Upper lobe of right lung (tissue), 1 donor: Measurements from ENCODE around the gene PCDHGB1. TPM values are rescaled to one million over a fixed set of nuclear protein-coding genes. Genes with fewer than 3 reads are reported as not detected.

Experiments used
- ATAC-seq: fragments of 200-7000 bp; cut with Tn5 transposase; one replicate; pipeline ENCODE4 v1.9.1; 2020; ENCODE audit warnings: mild to moderate bottlenecking, moderate library complexity
- DNase-seq: peaks from one replicate; pipeline ENCODE4 v3.0.0-alpha.2; 2020
- H3K27ac ChIP-seq: fragments of 200-600 bp; one replicate; pipeline ENCODE4 v1.8.0; 2022
- H3K27me3 ChIP-seq: fragments of 200-600 bp; one replicate; pipeline ENCODE4 v1.8.0; 2022; ENCODE audit warnings: mild to moderate bottlenecking
- H3K36me3 ChIP-seq: fragments of 200-600 bp; one replicate; pipeline ENCODE4 v1.8.0; 2022
- H3K4me1 ChIP-seq: fragments of 200-600 bp; one replicate; pipeline ENCODE4 v1.8.0; 2022
- H3K4me3 ChIP-seq: fragments of 200-600 bp; one replicate; pipeline ENCODE4 v1.8.0; 2022; ENCODE audit warnings: mild to moderate bottlenecking
- H3K9me3 ChIP-seq: fragments of 200-600 bp; one replicate; pipeline ENCODE4 v1.8.0; 2022
- intact Hi-C: fragments of 100-400 bp; cut with DNase I; formaldehyde crosslinking; loops from one replicate; pipeline ENCODE4 v1.11.0; 2022
- total RNA-seq: library from RNA; stranded (reverse); fragmentation: NEBNext Ultra II Directional; extraction: Animal tissue kit (Norgen Biotek cat#: 25700); gene quantifications from one replicate; pipeline ENCODE4 v1.2.1, GENCODE V29; 2021
- TF ChIP-seq, protein P1 (sequence below): fragments of 200-600 bp; IDR thresholded peaks from one replicate; pipeline ENCODE4 v1.8.0; 2022; ENCODE audit warnings: antibody characterized with exemption
- donor health status: DM: no; HTN: yes; CAD: no; lungs with severe emphysema.

PCDHGB1 gene
- total RNA-seq, 1 donor from 2014 or later: 2.0 TPM

DNA sequence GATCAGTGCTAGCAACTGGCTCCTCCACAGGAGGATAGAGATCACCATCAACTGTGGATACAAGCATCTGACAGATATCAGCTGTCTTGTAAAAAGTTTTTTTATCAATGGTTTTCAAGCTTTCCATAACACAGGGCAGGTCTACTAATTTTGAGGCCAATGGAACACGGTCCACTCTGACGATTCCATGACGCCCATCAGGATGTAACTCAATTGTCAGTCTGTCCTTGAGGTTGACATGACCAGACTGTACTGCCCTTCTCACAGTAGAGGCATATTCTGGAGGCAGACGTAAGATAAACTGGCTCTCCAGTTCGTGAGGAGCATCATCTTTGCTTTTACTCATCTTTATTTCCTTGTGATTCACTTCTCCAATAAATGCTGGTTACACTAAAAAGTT lies 30.2 kb upstream of the PCDHGB1 start:
- peak overlapping the region; percentile 79 for H3K4me3 ChIP-seq
- TF ChIP-seq, protein P1, sequence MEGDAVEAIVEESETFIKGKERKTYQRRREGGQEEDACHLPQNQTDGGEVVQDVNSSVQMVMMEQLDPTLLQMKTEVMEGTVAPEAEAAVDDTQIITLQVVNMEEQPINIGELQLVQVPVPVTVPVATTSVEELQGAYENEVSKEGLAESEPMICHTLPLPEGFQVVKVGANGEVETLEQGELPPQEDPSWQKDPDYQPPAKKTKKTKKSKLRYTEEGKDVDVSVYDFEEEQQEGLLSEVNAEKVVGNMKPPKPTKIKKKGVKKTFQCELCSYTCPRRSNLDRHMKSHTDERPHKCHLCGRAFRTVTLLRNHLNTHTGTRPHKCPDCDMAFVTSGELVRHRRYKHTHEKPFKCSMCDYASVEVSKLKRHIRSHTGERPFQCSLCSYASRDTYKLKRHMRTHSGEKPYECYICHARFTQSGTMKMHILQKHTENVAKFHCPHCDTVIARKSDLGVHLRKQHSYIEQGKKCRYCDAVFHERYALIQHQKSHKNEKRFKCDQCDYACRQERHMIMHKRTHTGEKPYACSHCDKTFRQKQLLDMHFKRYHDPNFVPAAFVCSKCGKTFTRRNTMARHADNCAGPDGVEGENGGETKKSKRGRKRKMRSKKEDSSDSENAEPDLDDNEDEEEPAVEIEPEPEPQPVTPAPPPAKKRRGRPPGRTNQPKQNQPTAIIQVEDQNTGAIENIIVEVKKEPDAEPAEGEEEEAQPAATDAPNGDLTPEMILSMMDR: no peak
- H3K9me3 ChIP-seq: peaks cover 56% of the 10 kb centered on the region
- DNase-seq (no peak), ATAC-seq (no peak)
- H3K27ac ChIP-seq: no peak overlapping the region
- intact Hi-C loops: no loop called here
- no peaks in the 10 kb centered on the region for H3K36me3 ChIP-seq
- no peaks in the 10 kb centered on the region for H3K4me1 ChIP-seq
- no peaks in the 10 kb centered on the region for H3K27me3 ChIP-seq

DNA sequence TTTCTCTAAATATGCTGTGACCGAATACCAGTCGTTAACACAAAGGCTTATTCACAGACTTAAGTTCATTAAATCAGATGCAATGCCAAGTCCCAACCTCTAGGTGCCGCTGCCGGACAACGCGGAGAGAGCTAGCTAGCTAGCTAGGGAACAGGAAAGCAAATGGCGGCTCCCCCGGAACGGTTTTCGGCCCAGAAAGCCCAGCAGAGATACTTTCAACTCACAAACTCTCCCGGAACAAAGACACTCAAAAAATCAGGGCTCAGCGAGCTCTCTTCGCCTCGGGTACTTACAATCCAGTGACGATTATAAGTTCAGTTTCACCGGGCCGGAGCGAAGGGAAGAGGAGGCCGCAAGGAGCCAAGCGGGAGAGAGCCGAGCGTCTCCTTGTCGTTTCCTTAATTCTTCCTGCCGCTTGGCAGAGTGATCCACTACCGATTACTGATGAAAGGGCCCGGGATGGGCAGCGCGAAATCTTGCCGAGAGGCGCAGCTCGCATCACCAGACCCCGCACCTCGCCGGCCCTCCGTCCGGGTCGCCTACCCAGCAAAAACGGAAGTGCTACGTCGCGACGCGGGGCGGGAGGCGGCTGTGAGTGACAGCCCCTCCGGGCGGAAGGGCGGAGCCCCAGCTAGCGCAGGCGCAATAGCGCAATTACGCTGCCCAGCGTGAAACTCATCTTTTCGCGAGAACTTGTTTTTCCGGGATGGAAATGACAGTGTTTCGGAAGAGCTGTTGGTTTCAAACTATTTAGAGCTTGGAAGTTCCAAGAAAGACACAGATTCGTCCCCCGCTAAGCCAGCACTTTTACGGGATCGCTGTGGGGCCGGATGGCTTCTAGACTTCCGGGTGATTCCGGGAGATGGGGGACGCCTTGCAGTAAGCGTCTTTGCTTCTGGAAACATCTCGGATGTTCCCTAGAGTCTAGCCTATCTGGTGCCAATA lies 29.4 kb upstream of the PCDHGB1 start, which contains the start of gene TAF7:
TAF7 (minus strand) TSS at position 560 of the 945 bp plus-strand sequence. CDS start 740 bp downstream, outside the sequence.
- Histone ChIP-seq H3K4me1 (no peaks in the 10 kb centered on the region), H3K36me3 (no peaks in the 10 kb centered on the region), H3K27me3 (no peaks in the 10 kb centered on the region), H3K4me3 (peak within 1 kb of the TSS; percentile 79), H3K27ac (peak within 1 kb of the TSS; percentile 96), H3K9me3 (peaks cover 48% of the 10 kb centered on the region)
- ATAC-seq (peak; percentile 99), DNase-seq (peak; percentile 97)
- intact Hi-C loops: no loop called here
- TF ChIP-seq, protein P1: peak; percentile 80

DNA sequence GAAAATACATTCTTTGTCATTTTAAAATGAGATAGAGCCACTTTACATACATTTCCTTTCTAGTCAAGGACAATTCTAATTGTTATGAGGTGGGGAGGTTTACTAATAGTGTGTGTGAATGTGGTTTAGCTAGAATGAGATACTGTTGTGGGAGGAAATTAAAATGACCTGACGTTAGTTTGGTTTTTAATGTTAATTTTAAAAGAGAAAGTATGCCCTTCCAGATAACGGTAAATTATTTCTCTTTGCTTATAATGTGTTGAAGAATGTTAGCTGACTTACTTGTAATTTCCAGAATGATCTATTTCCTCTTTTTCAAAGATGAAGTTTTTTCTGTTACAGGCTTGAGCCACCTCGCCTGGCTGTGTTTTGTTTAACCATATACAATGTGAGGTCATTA lies 27.6 kb upstream of the PCDHGB1 start:
- DNase-seq (no peak), ATAC-seq (no peak)
- Histone ChIP-seq H3K4me1 (no peaks in the 10 kb centered on the region), H3K36me3 (no peaks in the 10 kb centered on the region), H3K4me3 (no peak overlapping the region), H3K9me3 (peaks cover 30% of the 10 kb centered on the region), H3K27me3 (no peaks in the 10 kb centered on the region), H3K27ac (no peak overlapping the region)
- TF ChIP-seq, protein P1: no peak
- intact Hi-C loops: no loop called here

GRCh38 chr5:141326088-141326854 lies 23.6 kb upstream of the PCDHGB1 start:
- H3K36me3 ChIP-seq: no peaks in the 10 kb centered on the region
- peak overlapping the region; percentile 43 for H3K4me3 ChIP-seq
- no peak overlapping the region for H3K27ac ChIP-seq
- H3K9me3 ChIP-seq: peaks cover 2% of the 10 kb centered on the region
- TF ChIP-seq, protein P1: peak; percentile 47
- peak; percentile 73 for DNase-seq
- no peaks in the 10 kb centered on the region for H3K4me1 ChIP-seq
- peaks cover 3% of the 10 kb centered on the region for H3K27me3 ChIP-seq
- intact Hi-C loops: no loop called here
- peak; percentile 90 for ATAC-seq

DNA sequence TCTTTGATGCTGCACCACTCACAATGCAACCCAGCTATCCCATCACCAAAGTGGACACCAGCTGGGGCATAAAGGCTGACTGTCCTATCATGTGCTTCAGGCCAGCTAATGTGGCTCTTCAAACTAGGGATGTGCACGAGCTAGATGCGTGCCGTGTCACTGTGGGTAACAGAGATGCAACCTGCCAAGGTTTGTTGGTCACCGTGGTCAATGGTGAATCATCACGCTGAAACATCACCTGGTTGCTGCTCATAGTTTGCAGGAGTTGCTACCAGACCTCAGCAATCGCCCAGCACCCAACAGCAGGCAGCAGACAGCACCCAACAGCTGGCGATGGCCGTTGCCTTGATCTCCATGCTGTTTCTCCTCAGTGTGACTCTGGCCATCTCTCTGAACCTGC lies 21.7 kb upstream of the PCDHGB1 start:
- intact Hi-C loops: no loop called here
- no peak for DNase-seq
- Histone ChIP-seq H3K27me3 (peaks cover 7% of the 10 kb centered on the region), H3K9me3 (no peaks in the 10 kb centered on the region), H3K4me1 (no peaks in the 10 kb centered on the region), H3K36me3 (no peaks in the 10 kb centered on the region), H3K4me3 (no peak overlapping the region), H3K27ac (no peak overlapping the region)
- TF ChIP-seq, protein P1: no peak
- ATAC-seq: no peak
